GM19193 (cell line): ENCODE results near the gene BICDL1.

Experiments used
- POLR2A ChIP-seq: IDR thresholded peaks from 4 replicates; pipeline ENCODE4 v1.6.1; 2011; ENCODE audit not compliant: insufficient read depth, insufficient read length; ENCODE audit errors: extremely low read depth

BICDL1 gene

GRCh38 chr12:120100630-120101029 is 111.6 kb downstream of the BICDL1 start:
- no peak for TF ChIP-seq POLR2A

DNA sequence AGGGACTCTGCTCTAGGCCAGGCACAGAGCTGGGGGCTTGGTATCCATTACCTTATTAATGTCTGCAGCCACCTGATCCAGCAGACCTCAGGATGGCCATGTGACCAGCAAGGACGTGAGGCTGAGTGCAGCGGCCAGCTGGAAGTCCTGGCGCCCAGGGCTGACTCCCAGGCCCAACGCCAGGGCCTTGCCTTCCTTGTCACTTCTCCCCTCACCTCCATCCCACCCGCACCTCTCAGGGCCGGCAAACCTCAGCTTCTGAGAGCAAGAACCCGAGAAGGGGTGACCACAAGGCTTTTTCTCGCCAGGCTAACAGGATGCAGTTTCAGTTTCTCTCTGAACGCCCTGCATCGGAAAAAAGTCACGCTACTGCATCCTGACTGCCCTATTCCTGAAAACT is 112.1 kb downstream of the BICDL1 start:
- no peak for TF ChIP-seq POLR2A

- TF ChIP-seq POLR2A, result no peak
Measured at GRCh38 chr12:120101617-120102016, 112.6 kb downstream of the BICDL1 start.

DNA sequence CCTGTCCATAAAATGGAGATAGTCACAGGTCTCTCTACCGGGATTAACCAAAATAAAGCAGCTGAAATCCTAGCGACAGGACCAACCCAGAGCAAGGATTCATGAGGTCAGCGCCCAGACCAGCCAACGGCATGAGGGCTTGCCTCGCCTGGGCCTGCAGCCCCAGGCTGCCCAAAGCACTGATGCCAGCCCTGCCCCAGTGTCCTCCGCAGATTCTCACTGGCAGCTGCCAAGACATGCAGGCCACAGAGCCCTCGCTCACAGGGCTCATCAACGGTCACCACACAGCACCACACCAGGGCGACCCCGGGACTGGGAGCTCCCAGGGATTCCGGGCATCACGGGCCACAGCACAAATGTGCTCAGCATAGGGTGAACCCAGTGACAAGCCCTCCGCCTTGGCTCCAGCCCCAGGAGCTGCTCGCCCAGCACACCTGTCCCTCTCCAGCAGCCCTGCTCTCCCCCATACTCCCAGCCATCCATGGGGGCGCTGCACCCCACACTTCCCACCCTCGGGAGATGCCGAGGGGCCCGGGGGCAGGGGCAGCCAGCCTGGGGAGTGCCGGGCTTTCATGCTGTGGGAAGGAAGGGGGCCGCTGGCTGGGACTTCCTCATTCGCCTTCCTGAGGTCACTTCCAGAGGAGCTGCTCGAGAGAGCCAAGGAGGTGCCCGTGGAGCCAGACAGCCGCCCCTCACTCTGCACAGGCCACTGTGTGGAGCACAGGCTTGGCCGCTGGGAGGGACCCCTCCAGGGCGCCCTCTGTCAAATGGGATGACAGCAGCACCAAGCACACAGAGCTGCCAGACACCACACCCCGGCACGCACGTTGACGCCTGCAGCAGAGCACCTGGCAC is 113.4 kb downstream of the BICDL1 start:
- TF ChIP-seq POLR2A, result no peak

GRCh38 chr12:120103044-120103338 is 114.0 kb downstream of the BICDL1 start:
- no peak for TF ChIP-seq POLR2A

DNA sequence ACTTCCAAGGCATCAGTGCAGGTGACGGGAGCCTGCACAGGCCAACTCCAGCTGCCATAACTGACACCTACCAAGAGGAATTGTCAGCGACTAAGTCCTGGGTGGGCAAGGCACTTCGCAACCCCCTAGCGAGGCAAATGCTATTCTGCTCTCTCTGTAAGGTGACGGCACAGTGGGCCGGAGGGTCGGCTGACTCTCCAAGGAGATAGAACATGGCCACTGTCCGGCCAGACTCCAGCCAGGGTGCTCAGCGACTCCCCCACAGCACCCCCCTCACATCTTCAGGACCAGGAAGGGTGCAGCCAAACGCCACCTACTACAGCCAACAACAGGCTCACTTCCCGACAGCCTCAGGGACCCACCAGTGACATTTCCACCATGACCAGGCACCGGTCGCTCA is 114.3 kb downstream of the BICDL1 start:
- TF ChIP-seq POLR2A, result no peak

DNA sequence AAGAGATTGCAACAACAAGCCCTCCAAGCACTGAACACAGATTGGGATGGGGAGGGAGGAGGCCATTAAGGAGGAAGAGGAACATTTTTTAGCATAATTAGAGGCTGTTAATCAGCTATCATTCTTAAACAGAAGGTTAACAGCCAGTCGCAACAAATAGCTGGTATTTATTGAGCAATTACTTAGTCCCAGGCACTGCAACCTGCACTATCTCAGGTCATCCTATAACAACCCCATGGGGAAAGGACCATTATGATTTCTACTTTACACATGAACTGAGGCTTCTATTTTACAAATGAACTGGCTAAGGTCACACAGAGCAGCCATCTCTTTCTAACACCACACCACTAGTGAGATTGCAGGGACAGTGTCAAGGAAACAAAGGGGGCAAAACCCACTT is 117.1 kb downstream of the BICDL1 start:
- TF ChIP-seq POLR2A, result no peak

DNA sequence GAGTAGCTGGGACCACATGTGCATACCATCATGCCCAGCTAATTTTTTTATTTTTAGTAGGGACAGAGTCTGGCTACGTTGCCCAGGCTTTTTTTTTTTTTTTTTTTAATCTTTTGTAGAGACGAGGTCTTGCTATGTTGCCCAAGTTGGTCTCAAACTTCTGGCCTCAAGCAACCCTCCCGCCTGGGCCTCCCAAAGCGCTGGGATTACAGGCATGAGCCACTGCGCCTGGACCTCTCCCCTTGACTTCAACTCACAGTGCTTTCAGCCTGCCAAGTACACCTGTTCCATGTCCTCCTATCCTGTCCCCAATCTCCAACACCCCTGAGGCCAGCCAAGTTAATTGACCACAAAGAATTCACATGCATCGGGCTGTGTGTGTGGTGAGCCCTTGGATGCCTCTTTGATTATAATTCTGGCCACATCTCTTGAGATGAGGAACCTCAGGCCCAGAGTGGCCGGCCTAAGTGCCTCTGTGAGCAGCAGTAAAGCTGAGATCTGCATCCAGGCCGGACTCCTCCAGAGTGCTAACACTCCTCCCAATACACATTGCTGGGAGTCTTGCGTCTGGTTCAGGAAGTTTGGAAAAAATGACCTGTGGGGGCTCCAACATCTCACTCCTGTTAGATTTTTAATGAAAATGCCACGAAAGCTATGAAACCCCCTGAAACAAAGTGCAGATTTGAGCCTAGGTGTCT is 120.7 kb downstream of the BICDL1 start:
- no peak for TF ChIP-seq POLR2A

GRCh38 chr12:120110550-120111501 is 121.8 kb downstream of the BICDL1 start:
- no peak for TF ChIP-seq POLR2A

DNA sequence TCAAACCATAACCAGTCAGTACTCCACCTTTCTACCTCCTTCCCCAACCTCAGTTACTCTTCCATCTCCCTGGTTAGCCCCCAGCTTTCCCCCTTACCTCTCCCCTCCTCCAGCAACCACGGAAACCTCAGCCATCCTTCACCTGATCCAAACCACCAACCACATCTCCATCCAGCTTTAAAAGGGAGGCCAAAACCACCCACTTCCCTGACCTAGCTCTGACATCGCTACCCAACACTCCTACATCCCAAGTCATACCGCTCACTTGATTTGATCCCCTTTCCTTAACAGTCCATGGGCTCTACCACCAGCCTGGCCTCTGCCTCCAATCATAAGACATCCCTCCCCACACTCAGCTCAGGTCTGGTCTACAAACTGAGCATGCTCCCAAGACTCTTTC is 126.0 kb downstream of the BICDL1 start:
- TF ChIP-seq POLR2A, result no peak

GRCh38 chr12:120115692-120116440 is 126.8 kb downstream of the BICDL1 start:
- no peak for TF ChIP-seq POLR2A

- TF ChIP-seq POLR2A, result no peak
Measured at GRCh38 chr12:120116441-120116791, 127.4 kb downstream of the BICDL1 start, which contains the start of gene RAB35. TSS of gene RAB35 (minus strand) at chr12:120116753. CDS start at chr12:120116650, 103 bp downstream.

DNA sequence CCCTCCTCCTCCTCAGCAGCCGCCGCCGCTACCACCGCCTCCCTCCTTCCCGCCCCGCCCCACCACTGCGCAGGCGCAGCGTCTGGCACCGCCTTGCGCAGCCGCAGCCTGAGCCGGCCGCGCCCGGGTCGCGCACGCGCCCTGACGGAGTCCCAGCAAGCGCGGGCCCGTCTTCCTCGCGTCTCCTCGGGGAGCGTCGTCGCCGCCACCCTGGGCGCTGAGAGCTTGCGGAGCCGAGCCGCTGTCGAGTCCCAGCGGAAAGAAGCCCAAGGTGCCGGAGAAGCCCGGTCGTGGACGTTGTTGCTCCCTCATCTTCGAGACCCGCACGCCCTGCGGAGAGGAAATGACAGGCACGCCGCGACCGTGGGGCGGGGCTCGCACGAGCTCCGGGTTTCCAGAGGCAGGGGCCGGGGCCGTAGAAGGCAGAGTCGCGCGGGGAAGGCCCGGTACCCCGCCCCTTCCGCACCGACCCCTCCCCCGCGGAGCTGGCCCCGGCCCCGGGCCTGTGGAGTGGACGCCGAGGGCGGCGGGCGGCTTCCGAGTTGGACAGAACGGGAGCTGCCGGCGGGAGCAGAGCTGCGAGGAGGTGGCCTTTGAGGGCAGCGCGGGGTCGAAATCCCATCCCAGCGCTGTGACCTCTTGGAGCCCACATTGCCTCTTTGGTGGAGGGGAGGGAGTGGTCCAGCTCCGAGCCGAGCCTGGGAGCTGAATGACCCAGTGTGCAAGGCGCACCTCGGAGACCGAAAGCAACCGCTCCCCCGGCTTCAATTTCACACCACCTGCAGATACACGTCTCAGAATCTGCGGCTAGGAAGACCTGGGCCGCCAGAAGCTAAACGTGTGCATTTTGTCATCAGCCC is 128.0 kb downstream of the BICDL1 start:
- TF ChIP-seq POLR2A, result peak; percentile 93

- TF ChIP-seq POLR2A, result no peak
Measured at GRCh38 chr12:120117961-120118320, 128.9 kb downstream of the BICDL1 start.
